Choroid plexus epithelial cell (primary cell): ENCODE data around the gene CEP350.

Source experiments
- DNase-seq: peaks from one replicate; pipeline ENCODE4 v3.0.0-alpha.2; 2010; ENCODE audit warnings: low read depth
- H3K4me3 ChIP-seq: 2 replicates; pipeline ENCODE4 v1.5.1; 2011; ENCODE audit warnings: low read depth, mild to moderate bottlenecking, control low read depth, low read length, moderate library complexity
- CTCF ChIP-seq: conservative IDR thresholded peaks from 2 replicates; pipeline ENCODE4 v1.5.1; 2011; ENCODE audit warnings: low read depth, mild to moderate bottlenecking, control low read depth, inconsistent platforms, low read length, moderate library complexity

Gene CEP350

GRCh38 chr1:179971563-179972496 lies 17.2 kb downstream of the CEP350 start:
- DNase-seq, result peak; percentile 26
- TF ChIP-seq CTCF, result no peak
- H3K4me3 ChIP-seq, result no peak overlapping the region

GRCh38 chr1:179973198-179974110 lies 18.8 kb downstream of the CEP350 start:
- no peak overlapping the region for H3K4me3 ChIP-seq
- DNase-seq, result no peak
- TF ChIP-seq CTCF, result no peak

- no peak overlapping the region for H3K4me3 ChIP-seq
- no peak for TF ChIP-seq CTCF
- peak; percentile 5 for DNase-seq
These were observed 22.5 kb downstream of the CEP350 start for GRCh38 chr1:179976970-179977651.

- no peak overlapping the region for H3K4me3 ChIP-seq
- no peak for DNase-seq
- no peak for TF ChIP-seq CTCF
These were observed 23.8 kb downstream of the CEP350 start for GRCh38 chr1:179978199-179979079.

GRCh38 chr1:179984101-179984500 lies 29.5 kb downstream of the CEP350 start:
- no peak for DNase-seq
- TF ChIP-seq CTCF, result no peak
- no peak overlapping the region for H3K4me3 ChIP-seq

GRCh38 chr1:179984942-179985341 lies 30.3 kb downstream of the CEP350 start:
- H3K4me3 ChIP-seq, result no peak overlapping the region
- DNase-seq, result no peak
- TF ChIP-seq CTCF, result no peak
